ENCODE data around the gene NAA25.

GRCh38 chr12:112061137-112061536, 47.4 kb downstream of the NAA25 start:
- no peak for TF ChIP-seq CTCF (IDR thresholded peaks at IDR 0.05)
- TF ChIP-seq POLR2A (IDR thresholded peaks at IDR 0.05) = no peak
